B cell (primary cell): Measurements from ENCODE around the gene SPOCK1. TPM values are rescaled to one million over a fixed set of nuclear protein-coding genes. Genes with fewer than 3 reads are reported as not detected.

Experiments used
- ATAC-seq: fragments of 200-7000 bp; cut with Tn5 transposase; one replicate; pipeline ENCODE4 v1.10.0; 2021; ENCODE audit warnings: low read depth, mild to moderate bottlenecking, moderate number of reproducible peaks, moderate library complexity
- CTCF ChIA-PET: fragments of 350-600 bp; sonication (Branson Sonifier 250); formaldehyde crosslinking; loops from one replicate; lab custom pipeline; 2021; ENCODE audit warnings: antibody characterized with exemption, inconsistent platforms; lab: Charles Lee
- POLR2A ChIA-PET: fragments of 350-600 bp; sonication (Branson Sonifier 250); formaldehyde crosslinking; loops from one replicate; lab custom pipeline; 2021; ENCODE audit warnings: antibody characterized with exemption; lab: Charles Lee
- DNase-seq: peaks from one replicate; pipeline ENCODE4 v3.0.0; 2013
- H2AFZ ChIP-seq: 2 replicates; pipeline ENCODE4 v1.6.1; 2012; ENCODE audit warnings: mild to moderate bottlenecking, low read depth, low read length; ENCODE audit not compliant: insufficient read depth, poor library complexity, severe bottlenecking
- H3K27ac ChIP-seq, 2 donors: 1 replicate in 1 of 2; 2 replicates in 1 of 2; pipeline ENCODE4 v1.5.1; 2012 to 2013; ENCODE audit warnings: low read length in 2 of 2, mild to moderate bottlenecking in 2 of 2, moderate library complexity in 1 of 2
- H3K27me3 ChIP-seq, 4 experiments: fragments of 200-600 bp in 1 of 4; sonication (generic) in 1 of 4; replicated peaks in 1 of 4; 1 replicate in 2 of 4; 2 replicates in 2 of 4; pipeline versions ENCODE4 v1.6.1 to v1.7.0; 2013 to 2016; ENCODE audit warnings: low read length in 3 of 4, mild to moderate bottlenecking in 2 of 4, mixed read lengths in 1 of 4, moderate library complexity in 1 of 4; ENCODE audit not compliant: insufficient read depth in 4 of 4, control insufficient read depth in 3 of 4; ENCODE audit errors: control extremely low read depth in 1 of 4
- H3K36me3 ChIP-seq, 2 experiments: replicated peaks in 1 of 2; 1 replicate in 1 of 2; 2 replicates in 1 of 2; pipeline versions ENCODE4 v1.6.1 to v1.7.1; 2013; ENCODE audit warnings: low read length in 1 of 2; ENCODE audit not compliant: insufficient read depth in 2 of 2, control insufficient read depth in 1 of 2; ENCODE audit errors: control extremely low read depth in 1 of 2, extremely low read depth in 1 of 2
- H3K4me1 ChIP-seq, 2 donors: fragments of 200-600 bp in 1 of 2; sonication (generic) in 1 of 2; 1 replicate in 1 of 2; 2 replicates in 1 of 2; pipeline versions ENCODE4 v1.5.1 to v1.6.1; 2013 to 2017; ENCODE audit warnings: low read length in 2 of 2; ENCODE audit not compliant: control insufficient read depth in 2 of 2, insufficient read depth in 2 of 2
- H3K4me2 ChIP-seq: replicated peaks from 2 replicates; pipeline ENCODE3; 2012; ENCODE audit warnings: mild to moderate bottlenecking, low read depth, low read length; ENCODE audit not compliant: poor library complexity, severe bottlenecking
- H3K4me3 ChIP-seq, 5 experiments: fragments of 200-600 bp in 1 of 5; sonication (generic) in 1 of 5; 1 replicate in 3 of 5; 2 replicates in 2 of 5; pipeline versions ENCODE4 v1.5.1 to v1.7.0; 2011 to 2016; ENCODE audit warnings: low read length in 4 of 5, mild to moderate bottlenecking in 4 of 5, low read depth in 2 of 5, control low read depth in 1 of 5, moderate library complexity in 1 of 5; ENCODE audit not compliant: insufficient read depth in 1 of 5; ENCODE audit errors: control extremely low read depth in 1 of 5, extremely low read depth in 1 of 5
- H3K79me2 ChIP-seq: fragments of 200-600 bp; sonication (generic); one replicate; pipeline ENCODE4 v1.6.0; 2016; ENCODE audit warnings: low read length; ENCODE audit not compliant: control insufficient read depth, insufficient read depth
- H3K9ac ChIP-seq: fragments of 200-600 bp; sonication (generic); 2 replicates; pipeline ENCODE4 v1.6.1; 2017; ENCODE audit warnings: mild to moderate bottlenecking, low read length, moderate library complexity
- H3K9me3 ChIP-seq, 3 donors: one replicate each; pipeline versions ENCODE4 v1.6.1 to v1.7.1; 2013; ENCODE audit warnings: low read length in 2 of 3; ENCODE audit not compliant: control insufficient read depth in 2 of 3, insufficient read depth in 1 of 3; ENCODE audit errors: control extremely low read depth in 1 of 3
- H4K20me1 ChIP-seq: 2 replicates; pipeline ENCODE4 v1.6.0; 2012; ENCODE audit warnings: mild to moderate bottlenecking, low read length; ENCODE audit not compliant: insufficient read depth, control insufficient read depth, poor library complexity, severe bottlenecking
- H3K27ac Mint-ChIP-seq: one replicate; pipeline ENCODE4 v1.8.0; 2021; ENCODE audit warnings: mixed read lengths
- H3K27me3 Mint-ChIP-seq: one replicate; pipeline ENCODE4 v1.8.0; 2021; ENCODE audit warnings: mixed read lengths
- H3K4me1 Mint-ChIP-seq: one replicate; pipeline ENCODE4 v1.8.0; 2021; ENCODE audit warnings: mixed read lengths
- H3K4me3 Mint-ChIP-seq: one replicate; pipeline ENCODE4 v1.8.0; 2021; ENCODE audit warnings: mixed read lengths
- H3K9me3 Mint-ChIP-seq: one replicate; pipeline ENCODE4 v1.8.0; 2022; ENCODE audit warnings: mixed read lengths; ENCODE audit not compliant: insufficient read depth
- CTCF ChIP-seq: fragments of 200-600 bp; IDR thresholded peaks from one replicate; pipeline ENCODE4 v1.8.0; 2022; ENCODE audit warnings: antibody characterized with exemption, mild to moderate bottlenecking
- EZH2 ChIP-seq: IDR thresholded peaks from 2 replicates; pipeline ENCODE4 v1.6.1; 2012; ENCODE audit warnings: borderline replicate concordance, low read depth, mild to moderate bottlenecking, moderate library complexity, low read length; ENCODE audit not compliant: insufficient read depth, poor library complexity, severe bottlenecking
- WGBS: methylation state at CpG from one replicate; pipeline ENCODE4 v1.1.5; 2013; ENCODE audit warnings: missing lambda C conversion rate; ENCODE audit not compliant: insufficient coverage; 5-methylcytosine and 5-hydroxymethylcytosine counted together
- intact Hi-C: fragments of 100-400 bp; cut with micrococcal nuclease; formaldehyde crosslinking; loops from one replicate; pipeline ENCODE4 v1.10.0; 2022
- polyA plus RNA-seq: library from polyadenylated mRNA; depleted of rRNA; stranded (reverse); fragments of >200 nt; gene quantifications from 2 replicates; pipeline ENCODE4 v1.2.3, GENCODE V29; 2012
- total RNA-seq, 2 donors: library from RNA; stranded (reverse); fragments of 120-200 nt in 1 of 2; gene quantifications; 1 replicate in 1 of 2; 2 replicates in 1 of 2; pipeline versions ENCODE4 v1.2.3 to v1.2.4, GENCODE V29; 2013 to 2022

SPOCK1 gene
- total and polyA plus RNA-seq, 2 donors (not counting 1 experiment from before 2014, with no cell fraction given), result not detected

DNA sequence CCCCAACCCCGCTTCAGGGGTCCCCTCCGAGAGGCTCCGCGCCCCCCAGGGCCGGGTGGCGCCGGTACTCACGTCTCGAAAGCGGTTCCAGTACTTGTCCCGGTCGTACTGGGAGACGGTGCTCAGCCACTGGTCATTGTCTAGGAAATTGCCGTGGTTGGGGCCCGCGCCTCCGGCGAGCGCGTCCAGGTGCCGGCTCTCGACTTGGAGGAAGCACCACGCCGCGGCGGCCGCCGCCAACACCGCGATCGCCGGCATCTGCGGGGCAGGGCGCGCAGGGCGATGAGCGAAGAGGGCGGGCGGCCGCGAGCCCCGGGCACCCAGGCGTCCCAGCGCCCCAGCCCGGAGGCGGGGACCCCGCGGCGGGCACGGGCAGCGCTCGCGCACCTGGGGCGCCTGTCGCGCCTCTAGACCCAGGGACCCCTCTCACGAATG, 808 bp downstream of the SPOCK1 start:
- H3K36me3 ChIP-seq, result no peaks in the 10 kb centered on the region
- no peak overlapping the region for H3K4me3 Mint-ChIP-seq
- no peak overlapping the region for H3K4me2 ChIP-seq
- intact Hi-C loops, result no loop called here
- H3K9me3 ChIP-seq, result peaks cover 0 to 18% (median 0%) of the 10 kb centered on the region in 3 donors
- ChIA-PET CTCF (interaction anchor here (0.9 kb wide), 1 partner anchor 173 kb away, joined by 3 read pairs; no protein-coding TSS in a partner anchor), POLR2A (no interaction called here)
- ATAC-seq, result no peak
- no peak overlapping the region for H3K9ac ChIP-seq
- H3K79me2 ChIP-seq, result no peaks in the 10 kb centered on the region
- 8% methylated on average over 57 of the region's 57 CpGs for WGBS
- H3K27ac ChIP-seq, result no peak overlapping the region
- H3K4me3 ChIP-seq, result no peak overlapping the region
- peaks cover 0 to 24% (median 7%) of the 10 kb centered on the region in 4 experiments for H3K27me3 ChIP-seq
- H2AFZ ChIP-seq, result no peak overlapping the region
- no peak overlapping the region for H3K27ac Mint-ChIP-seq
- peaks cover 0 to 5% of the 10 kb centered on the region in 2 donors for H3K4me1 ChIP-seq
- TF ChIP-seq EZH2 (no peak), CTCF (no peak)
- DNase-seq, result peak; percentile 5
- no peaks in the 10 kb centered on the region for H3K4me1 Mint-ChIP-seq
- no peaks in the 10 kb centered on the region for H3K9me3 Mint-ChIP-seq
- peaks cover 25% of the 10 kb centered on the region for H3K27me3 Mint-ChIP-seq
- H4K20me1 ChIP-seq, result no peaks in the 10 kb centered on the region

GRCh38 chr5:137497396-137498290, 1.5 kb downstream of the SPOCK1 start:
- H3K36me3 ChIP-seq, result no peaks in the 10 kb centered on the region
- H3K27ac ChIP-seq, result no peak overlapping the region
- no peak overlapping the region for H3K4me3 ChIP-seq
- Mint-ChIP-seq H3K4me1 (no peaks in the 10 kb centered on the region), H3K27ac (no peak overlapping the region), H3K9me3 (no peaks in the 10 kb centered on the region), H3K4me3 (no peak overlapping the region), H3K27me3 (peaks cover 25% of the 10 kb centered on the region)
- ChIA-PET POLR2A (no interaction called here), CTCF (no interaction called here)
- H3K27me3 ChIP-seq, result peaks cover 0 to 24% (median 7%) of the 10 kb centered on the region in 4 experiments
- H3K79me2 ChIP-seq, result no peaks in the 10 kb centered on the region
- TF ChIP-seq EZH2 (no peak), CTCF (no peak)
- H3K4me2 ChIP-seq, result no peak overlapping the region
- peaks cover 0 to 18% (median 0%) of the 10 kb centered on the region in 3 donors for H3K9me3 ChIP-seq
- no peak for DNase-seq
- no peaks in the 10 kb centered on the region for H4K20me1 ChIP-seq
- no peak for ATAC-seq
- WGBS, result 68% methylated on average over 22 of the region's 22 CpGs
- peaks cover 0 to 5% of the 10 kb centered on the region in 2 donors for H3K4me1 ChIP-seq
- intact Hi-C loops, result no loop called here
- H3K9ac ChIP-seq, result no peak overlapping the region
- H2AFZ ChIP-seq, result no peak overlapping the region
